ENCODE results near the gene HOXB3. TPM values are rescaled to one million over a fixed set of nuclear protein-coding genes. Genes with fewer than 3 reads are reported as not detected.

HOXB3 gene
- polyA plus RNA-seq, 4 donors = 112 to 237 (median 181) TPM

GRCh38 chr17:48613862-48614694 lies 24.0 kb upstream of the HOXB3 start:
- DNase-seq (ENCODE audit: low read depth in 4 of 4, low spot score in 2 of 4) = no peak

- DNase-seq (ENCODE audit: low read depth in 4 of 4, low spot score in 2 of 4) = no peak
Measured at GRCh38 chr17:48612854-48613691, 23.0 kb upstream of the HOXB3 start.

GRCh38 chr17:48612456-48612853 lies 22.4 kb upstream of the HOXB3 start:
- DNase-seq (ENCODE audit: low read depth in 4 of 4, low spot score in 2 of 4) = no peak

- no peak for DNase-seq (ENCODE audit: low read depth in 4 of 4, low spot score in 2 of 4)
Measured at GRCh38 chr17:48611681-48612455, 21.8 kb upstream of the HOXB3 start.

GRCh38 chr17:48611213-48611612 lies 21.2 kb upstream of the HOXB3 start:
- no peak for DNase-seq (ENCODE audit: low read depth in 4 of 4, low spot score in 2 of 4)

- DNase-seq (ENCODE audit: low read depth in 4 of 4, low spot score in 2 of 4) = no peak
Measured at GRCh38 chr17:48610282-48611211, 20.5 kb upstream of the HOXB3 start, which contains the start of gene HOXB7. TSS of gene HOXB7 (minus strand) at chr17:48611017. CDS start at chr17:48610918, 99 bp downstream.

- DNase-seq (ENCODE audit: low read depth in 4 of 4, low spot score in 2 of 4) = no peak
Measured at GRCh38 chr17:48609759-48610281, 19.8 kb upstream of the HOXB3 start.

GRCh38 chr17:48609033-48609432 lies 19.0 kb upstream of the HOXB3 start:
- no peak for DNase-seq (ENCODE audit: low read depth in 4 of 4, low spot score in 2 of 4)

- no peak for DNase-seq (ENCODE audit: low read depth in 4 of 4, low spot score in 2 of 4)
Measured at GRCh38 chr17:48608494-48608834, 18.4 kb upstream of the HOXB3 start.

GRCh38 chr17:48606892-48607614 lies 17.0 kb upstream of the HOXB3 start:
- no peak for DNase-seq (ENCODE audit: low read depth in 4 of 4, low spot score in 2 of 4)

- no peak for DNase-seq (ENCODE audit: low read depth in 4 of 4, low spot score in 2 of 4)
Measured at GRCh38 chr17:48605991-48606891, 16.2 kb upstream of the HOXB3 start.

GRCh38 chr17:48605409-48605919 lies 15.4 kb upstream of the HOXB3 start:
- no peak for DNase-seq (ENCODE audit: low read depth in 4 of 4, low spot score in 2 of 4)

GRCh38 chr17:48604770-48605329 lies 14.8 kb upstream of the HOXB3 start, which contains the start of gene HOXB6:
TSS of gene HOXB6 (minus strand) at chr17:48604986. CDS start at chr17:48598150, 6,836 bp downstream.
- DNase-seq (ENCODE audit: low read depth in 4 of 4, low spot score in 2 of 4) = no peak

- DNase-seq (ENCODE audit: low read depth in 4 of 4, low spot score in 2 of 4) = no peak
Measured at GRCh38 chr17:48603959-48604769, 14.1 kb upstream of the HOXB3 start.

GRCh38 chr17:48601539-48602425 lies 11.7 kb upstream of the HOXB3 start:
- DNase-seq (ENCODE audit: low read depth in 4 of 4, low spot score in 2 of 4) = no peak

- no peak for DNase-seq (ENCODE audit: low read depth in 4 of 4, low spot score in 2 of 4)
Measured at GRCh38 chr17:48601207-48601538, 11.1 kb upstream of the HOXB3 start.
